Measurements from ENCODE around the gene MARS1.

Gene MARS1

DNA sequence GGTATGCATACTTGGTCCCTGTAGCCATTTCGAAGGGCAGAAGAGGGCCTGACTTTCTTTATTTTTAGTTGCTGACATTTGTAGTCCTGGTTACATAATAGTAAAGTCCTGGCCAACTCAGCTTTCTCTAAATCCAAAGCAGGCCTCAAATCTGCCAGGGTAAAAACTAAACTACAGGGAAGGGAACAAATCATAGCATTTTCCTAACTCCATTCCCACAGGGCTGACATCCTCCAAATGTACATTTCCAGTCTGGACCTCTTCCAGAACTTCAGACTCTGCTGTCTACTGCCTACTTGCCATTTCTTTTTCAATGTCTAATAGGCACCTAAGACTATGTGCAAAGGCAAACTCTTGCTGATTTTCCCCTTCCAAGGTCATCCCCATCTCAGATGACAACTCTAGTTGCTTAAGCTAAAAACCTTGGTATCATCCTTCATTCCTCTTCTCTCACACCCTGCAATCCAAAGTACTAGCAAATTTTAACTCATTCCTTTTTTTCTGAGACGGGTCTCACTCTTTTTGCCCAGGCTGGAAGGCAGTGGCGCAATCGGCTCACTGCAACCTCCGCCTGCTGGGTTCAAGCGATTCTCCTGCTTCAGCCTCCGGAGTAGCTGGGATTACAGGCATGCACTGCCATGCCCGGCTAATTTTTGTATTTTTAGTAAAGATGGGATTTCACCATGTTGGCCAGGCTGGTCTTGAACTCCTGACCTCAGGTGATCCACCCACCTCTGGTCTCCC lies 30.5 kb downstream of the MARS1 start:
- no peak for DNase-seq (ENCODE audit: low spot score)

DNA sequence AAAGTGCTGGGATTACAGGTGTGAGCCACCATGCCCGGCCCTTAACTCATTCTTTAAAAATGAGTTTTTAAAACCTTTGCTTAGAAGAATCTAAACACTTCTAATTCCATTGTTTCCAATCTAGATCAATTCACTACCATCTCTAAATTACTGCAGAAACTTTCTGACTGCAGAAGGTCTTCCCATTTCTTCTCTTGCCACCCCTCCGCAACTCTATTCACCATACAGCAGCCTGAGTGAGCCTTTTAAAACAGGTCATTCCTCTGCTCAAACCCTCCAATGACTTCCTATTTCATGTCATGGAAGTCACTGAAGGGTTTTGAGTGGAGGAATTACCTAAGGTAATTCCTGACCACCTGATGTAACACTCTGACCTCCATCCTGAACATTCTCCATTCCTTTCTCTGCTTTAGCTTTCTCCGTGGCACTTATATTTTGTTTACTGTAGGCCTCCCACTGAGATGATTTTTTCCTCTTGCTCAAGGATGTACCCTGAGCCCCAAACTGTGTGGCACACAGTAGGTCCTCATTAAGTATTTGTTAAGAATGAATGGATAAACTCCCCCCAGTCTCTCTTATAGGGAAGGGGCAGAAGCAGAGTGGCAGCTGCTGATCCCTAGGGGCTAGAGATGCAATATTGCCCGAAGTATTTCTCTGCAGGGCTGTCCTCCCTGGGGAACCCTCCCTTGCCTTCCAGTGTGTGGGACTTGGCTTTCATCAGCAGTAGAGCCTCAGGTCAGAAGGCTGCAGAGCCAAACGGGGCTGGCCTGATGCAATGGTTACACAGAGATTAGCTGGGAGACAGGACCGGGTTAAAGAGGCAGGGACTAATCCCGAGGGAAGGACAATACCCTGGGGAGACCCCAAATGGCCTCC lies 31.3 kb downstream of the MARS1 start:
- DNase-seq (ENCODE audit: low spot score) = no peak

DNA sequence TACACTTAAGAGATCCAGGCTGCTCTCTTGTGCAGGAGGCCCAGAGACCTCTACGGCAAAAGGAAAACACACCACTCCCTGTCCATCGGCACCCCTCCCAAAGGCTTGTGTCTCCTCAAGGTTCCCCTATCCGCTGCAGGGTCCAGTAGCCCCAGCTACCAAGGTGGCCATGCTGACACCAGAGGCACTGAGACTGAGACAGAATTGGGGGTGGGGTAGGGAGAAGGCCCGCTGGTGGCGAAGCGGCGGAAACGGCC lies 31.9 kb downstream of the MARS1 start:
- DNase-seq (ENCODE audit: low spot score) = no peak

DNA sequence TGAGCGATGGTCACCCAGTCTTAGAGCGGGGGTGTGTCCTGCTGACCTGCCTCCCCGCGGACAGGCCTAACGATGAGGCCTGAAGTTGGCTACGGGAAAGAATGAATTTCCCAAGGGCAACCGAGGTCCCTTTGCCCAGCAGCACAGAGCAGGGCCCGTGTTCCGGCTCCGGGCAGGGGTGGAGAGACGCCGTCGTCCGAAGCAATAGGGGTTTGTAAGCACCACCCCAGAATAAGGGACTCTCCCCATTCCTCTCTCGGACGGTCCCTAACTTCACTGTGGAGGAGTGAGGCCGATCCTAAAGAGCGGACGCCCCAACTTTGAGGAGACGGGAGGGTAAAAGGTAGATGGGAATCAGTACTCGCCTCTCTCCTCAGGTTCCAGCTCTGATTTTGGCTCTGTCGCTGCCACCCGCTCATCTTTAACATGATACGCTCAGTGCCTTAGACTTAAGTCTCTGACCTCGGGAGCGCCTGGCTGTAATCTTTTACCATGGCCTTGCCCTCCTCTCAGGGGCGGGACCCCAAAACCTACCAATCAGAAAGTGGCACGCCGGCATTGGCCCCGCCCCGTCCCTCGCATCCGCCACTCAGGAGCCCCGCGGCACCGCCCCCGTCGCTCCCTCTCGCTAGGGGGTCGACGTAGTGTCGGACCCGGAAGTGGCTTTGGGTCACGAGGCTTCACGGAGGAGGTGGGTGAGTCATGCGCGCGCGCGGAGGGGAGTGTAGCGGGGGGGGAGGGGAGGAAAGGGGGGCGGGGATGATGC lies 32.4 kb downstream of the MARS1 start, which contains the start of gene DDIT3:
DDIT3 (minus strand) TSS at position 462 of the 766 bp plus-strand sequence. CDS start 3,108 bp downstream, outside the sequence.
- DNase-seq (ENCODE audit: low spot score) = peak; percentile 94

DNA sequence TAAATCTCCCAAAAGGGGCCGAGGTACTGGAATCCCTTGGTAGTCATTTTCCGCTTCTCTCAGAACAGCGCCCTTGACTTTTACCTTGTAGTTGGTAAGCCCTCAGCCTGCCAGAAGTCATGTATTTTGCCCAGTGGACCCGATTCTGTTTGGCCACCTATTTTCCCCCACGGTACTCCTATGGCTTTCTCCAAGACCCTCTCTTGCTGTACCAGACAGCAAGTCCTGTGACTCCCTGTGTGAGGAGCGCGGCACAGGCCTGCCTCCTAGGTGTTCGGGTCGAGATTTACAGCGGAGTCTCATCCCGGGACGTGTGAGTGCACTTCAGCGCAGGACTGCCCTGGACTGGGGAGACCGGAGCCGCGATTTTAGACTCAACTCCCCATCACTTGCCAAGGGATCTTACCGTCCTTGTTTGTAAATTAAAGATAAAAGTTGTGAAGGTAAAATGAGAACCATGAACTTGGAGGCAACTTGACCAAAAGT lies 33.7 kb downstream of the MARS1 start:
- no peak for DNase-seq (ENCODE audit: low spot score)

DNA sequence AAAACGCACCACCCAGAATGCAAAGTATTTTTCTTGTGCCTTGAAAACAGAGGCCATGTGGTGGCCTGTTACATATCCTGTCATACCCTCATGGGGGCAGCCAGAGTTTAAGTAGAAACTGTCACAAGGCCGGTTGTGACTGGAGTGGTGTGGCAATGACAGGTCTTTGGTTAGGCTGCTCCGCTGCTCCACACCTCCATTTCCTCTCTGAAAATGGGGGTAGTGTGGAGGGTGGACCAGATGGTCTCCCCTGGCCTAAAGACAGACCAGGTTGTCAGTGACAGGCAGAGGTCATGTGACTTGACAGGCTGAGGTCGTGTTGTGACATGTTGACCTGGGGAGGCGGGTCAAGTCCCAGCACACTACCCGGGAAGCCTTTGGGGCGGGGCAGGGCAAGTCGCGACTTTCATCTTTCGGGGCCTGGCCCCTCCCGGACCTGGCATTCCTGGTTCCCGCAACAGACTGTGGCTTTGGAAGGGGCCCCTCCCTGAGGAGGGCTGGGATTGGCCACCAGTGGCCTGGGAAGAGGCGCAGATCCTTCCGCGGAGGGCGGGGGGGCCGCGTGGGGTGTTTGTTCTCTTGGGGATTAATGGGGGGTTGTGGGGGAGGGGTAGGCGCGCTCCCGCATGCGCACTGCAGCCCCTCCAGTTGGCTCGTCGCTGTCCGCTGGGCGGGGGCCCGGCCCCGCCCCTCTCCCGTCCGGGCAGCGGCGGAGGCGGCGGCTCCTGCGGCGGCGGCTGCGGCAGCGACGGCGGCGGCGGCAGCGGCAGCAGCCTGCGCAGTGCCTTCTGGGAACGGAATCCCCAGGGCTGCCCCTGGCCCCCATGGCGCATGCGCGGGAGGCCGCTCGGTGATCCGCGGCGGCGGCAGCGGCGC lies 34.4 kb downstream of the MARS1 start, which contains the start of gene MBD6:
MBD6 (plus strand) TSS at position 814 of the 876 bp plus-strand sequence. CDS start 1,480 bp downstream, outside the sequence.
- DNase-seq (ENCODE audit: low spot score) = peak; percentile 90

DNA sequence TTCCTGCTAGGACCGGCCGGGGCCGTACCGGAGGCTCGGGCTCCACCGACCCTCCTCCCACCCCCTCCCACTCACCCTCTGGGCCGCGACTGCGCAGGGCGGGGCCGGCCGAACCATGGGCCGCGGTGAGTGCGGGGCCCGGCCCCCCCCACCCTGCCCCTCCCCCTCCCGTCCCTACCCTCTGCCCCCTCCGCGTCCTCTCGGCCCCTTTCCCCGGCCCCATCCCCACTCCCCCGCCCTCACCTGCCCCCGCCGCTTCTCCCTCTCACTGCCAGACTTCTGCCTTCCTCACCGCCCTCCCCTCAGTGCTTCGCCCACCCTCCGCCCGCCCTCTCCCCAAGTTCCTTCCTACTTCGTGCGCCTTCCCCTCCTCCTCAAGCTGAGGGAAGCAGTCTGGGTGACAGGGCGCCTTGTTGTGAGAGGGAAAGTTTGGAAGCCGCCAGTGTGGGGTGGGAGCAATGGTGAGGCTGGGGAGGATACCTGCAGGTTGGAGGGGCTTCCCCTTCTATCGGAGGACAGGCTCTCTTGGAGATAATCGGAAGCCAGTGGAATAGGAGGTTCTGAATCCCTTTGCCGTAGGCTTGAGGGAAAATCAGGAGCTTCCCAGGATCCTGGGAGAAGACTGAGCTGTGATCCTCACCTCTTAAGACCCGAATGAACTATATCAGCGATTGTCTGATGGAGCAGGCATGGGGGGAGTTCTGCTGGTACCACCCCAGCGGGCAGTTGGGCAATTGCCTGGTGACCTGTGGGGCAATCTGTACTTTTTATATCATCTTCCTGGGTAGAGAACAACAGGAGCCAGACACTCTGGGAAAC lies 35.2 kb downstream of the MARS1 start:
- DNase-seq (ENCODE audit: low spot score) = no peak

DNA sequence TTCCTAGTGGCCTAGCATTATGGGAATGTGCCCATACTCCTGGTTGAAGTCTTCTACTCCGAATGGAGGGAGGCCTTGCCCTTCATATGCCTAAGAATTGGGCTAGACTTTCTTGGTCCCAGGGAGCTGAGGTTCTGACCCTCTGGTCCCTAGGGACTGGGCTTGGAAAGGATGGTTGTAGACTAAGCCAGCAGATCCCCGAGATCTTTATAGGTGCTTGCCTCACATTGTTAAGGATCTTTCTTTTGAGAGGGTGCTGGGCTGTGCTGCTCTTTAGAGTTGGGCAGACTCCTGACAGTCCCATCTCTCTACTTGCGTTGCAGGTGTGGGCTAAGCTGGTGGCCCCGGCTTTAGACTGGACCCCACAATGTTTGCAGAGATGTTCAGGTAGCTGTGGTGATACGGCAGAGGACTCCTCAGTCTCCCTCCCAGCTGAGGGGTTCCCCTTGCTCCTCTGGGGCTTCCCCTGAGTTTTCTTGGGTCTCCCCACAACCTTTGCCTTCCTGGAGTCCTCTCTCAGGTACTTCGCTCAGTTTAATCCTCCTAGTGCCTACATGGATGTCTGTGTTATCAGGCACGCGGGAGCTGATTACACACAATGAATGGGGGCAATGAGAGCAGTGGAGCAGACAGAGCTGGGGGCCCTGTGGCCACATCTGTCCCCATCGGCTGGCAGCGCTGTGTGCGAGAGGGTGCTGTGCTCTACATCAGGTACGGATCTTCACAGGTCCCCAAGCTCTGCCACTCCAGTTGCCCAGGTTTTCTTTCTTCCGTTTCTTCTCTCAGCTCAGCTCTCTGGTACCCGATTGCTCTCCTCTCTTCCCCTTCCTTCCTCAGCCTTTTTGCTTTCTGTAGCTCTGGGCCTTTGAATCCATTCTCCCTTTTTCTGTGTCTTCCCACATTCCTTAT lies 36.1 kb downstream of the MARS1 start:
- no peak for DNase-seq (ENCODE audit: low spot score)

DNA sequence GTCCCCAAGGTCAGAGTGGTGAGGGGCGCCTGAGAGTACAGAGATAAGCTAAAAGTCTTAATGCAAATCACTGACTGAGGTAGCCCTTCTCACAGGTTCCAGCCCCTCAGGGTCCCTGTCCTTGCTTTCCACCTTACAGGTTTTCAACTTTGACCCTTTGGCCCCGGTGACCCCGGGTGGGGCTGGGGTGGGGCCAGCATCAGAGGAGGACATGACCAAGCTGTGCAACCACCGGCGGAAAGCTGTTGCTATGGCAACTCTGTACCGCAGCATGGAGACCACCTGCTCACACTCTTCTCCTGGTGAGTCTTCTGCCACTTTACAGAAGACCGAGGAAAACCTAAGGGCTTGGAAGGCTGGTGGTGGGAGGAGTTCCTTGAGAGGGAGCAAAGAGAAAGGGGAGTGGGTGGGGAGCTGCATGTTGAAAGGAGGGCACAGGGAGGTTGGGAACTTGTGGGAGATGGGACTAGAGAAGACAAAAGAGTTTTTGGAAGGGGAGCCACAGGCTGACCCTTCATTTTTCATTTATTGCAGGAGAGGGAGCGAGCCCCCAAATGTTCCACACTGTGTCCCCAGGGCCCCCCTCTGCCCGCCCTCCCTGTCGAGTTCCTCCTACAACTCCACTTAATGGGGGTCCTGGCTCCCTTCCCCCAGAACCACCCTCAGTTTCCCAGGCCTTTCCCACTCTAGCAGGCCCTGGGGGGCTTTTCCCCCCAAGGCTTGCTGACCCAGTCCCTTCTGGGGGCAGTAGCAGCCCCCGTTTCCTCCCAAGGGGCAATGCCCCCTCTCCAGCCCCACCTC lies 37.1 kb downstream of the MARS1 start:
- no peak for DNase-seq (ENCODE audit: low spot score)

DNA sequence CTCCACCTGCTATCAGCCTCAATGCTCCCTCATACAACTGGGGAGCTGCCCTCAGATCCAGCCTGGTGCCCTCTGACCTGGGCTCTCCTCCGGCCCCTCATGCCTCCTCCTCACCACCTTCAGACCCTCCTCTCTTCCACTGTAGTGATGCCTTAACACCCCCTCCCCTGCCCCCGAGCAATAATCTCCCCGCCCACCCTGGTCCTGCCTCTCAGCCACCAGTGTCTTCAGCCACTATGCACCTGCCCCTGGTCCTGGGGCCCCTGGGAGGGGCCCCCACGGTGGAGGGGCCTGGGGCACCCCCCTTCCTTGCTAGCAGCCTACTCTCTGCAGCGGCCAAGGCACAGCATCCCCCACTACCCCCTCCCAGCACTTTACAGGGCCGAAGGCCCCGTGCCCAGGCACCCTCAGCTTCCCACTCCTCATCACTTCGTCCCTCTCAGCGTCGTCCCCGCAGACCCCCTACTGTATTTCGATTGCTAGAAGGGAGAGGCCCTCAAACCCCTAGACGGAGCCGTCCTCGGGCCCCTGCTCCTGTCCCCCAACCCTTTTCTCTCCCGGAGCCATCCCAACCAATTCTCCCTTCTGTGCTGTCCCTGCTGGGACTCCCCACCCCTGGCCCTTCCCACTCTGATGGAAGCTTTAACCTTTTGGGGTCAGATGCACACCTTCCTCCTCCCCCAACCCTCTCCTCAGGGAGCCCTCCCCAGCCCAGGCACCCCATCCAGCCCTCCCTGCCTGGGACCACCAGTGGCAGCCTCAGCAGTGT lies 37.9 kb downstream of the MARS1 start:
- DNase-seq (ENCODE audit: low spot score) = no peak

DNA sequence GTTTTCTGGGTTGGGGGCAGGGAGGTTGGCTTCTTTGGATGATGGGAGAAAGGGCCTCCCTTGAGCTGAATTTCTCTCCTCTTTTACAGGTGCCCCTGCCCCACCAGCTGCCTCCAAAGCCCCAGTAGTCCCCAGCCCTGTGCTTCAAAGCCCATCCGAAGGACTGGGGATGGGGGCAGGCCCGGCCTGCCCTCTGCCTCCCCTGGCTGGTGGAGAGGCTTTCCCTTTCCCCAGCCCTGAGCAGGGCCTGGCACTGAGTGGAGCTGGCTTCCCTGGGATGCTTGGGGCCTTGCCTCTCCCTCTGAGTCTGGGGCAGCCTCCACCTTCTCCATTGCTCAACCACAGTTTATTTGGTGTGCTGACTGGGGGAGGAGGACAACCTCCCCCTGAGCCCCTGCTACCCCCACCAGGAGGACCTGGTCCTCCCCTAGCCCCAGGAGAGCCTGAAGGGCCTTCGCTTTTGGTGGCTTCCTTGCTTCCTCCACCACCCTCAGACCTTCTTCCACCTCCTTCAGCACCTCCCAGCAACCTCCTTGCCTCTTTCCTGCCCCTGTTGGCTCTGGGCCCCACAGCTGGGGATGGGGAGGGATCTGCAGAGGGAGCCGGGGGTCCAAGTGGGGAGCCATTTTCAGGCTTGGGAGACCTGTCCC lies 38.7 kb downstream of the MARS1 start:
- no peak for DNase-seq (ENCODE audit: low spot score)

DNA sequence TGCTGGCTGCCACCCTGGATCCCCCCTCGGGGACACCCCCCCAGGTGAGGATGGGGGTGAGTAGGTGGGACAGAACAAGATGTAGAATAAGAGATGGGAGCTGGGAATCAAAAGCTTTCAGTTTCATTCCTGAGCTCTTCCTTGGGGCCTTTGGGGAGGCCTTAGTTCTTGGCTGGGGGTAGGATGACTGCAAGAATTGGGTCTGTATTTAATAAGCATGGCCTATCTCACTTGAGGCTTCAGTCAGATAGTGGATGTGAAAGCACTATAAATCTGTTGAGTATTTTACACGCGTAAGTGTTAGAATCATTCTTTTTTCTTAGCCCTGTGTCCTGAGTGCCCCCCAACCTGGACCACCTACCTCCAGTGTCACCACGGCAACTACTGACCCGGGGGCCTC lies 39.3 kb downstream of the MARS1 start:
- no peak for DNase-seq (ENCODE audit: low spot score)

DNA sequence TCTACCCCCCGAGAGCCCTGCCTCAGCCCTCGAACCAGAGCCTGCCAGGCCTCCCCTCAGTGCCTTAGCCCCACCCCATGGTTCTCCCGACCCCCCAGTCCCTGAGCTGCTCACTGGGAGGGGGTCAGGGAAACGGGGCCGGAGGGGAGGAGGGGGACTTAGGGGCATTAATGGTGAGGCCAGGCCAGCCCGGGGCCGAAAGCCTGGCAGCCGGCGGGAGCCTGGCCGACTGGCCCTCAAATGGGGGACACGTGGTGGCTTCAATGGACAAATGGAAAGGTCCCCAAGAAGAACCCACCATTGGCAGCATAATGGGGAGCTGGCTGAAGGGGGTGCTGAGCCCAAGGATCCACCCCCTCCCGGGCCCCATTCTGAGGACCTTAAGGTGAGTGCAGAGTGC lies 40.3 kb downstream of the MARS1 start:
- no peak for DNase-seq (ENCODE audit: low spot score)

DNA sequence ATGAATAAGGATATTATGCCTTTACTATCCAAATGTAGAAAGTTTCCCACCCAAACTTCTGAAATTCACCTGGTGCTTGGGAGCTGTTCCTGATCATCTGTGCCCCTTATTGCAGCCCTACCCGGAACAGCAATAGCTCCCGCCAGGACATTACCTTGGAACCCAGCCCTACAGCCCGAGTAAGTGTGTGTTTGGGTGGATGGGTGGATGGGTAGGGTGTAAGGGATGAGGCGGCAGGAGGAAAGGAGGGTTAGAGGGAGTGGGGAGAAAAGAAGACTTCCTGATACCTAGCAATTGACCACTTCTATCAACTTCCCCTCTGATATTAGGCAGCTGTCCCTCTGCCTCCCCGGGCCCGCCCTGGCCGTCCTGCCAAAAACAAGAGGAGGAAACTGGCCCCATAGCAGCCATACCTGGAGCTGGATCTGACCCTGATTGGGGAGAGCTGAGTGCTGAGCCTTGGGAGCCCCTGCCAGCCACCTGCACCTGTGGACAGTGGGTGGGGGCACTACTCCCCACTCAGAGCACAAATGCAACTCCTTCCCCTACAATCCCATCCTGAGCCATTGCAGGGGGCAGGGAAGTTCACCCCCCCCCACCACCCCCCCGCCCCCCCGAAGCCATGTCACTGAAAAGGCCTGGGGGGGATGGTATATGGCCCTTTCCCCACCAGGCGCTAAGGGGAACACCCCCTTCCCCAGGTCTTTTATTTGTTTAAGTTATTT lies 41.1 kb downstream of the MARS1 start:
- no peak for DNase-seq (ENCODE audit: low spot score)

DNA sequence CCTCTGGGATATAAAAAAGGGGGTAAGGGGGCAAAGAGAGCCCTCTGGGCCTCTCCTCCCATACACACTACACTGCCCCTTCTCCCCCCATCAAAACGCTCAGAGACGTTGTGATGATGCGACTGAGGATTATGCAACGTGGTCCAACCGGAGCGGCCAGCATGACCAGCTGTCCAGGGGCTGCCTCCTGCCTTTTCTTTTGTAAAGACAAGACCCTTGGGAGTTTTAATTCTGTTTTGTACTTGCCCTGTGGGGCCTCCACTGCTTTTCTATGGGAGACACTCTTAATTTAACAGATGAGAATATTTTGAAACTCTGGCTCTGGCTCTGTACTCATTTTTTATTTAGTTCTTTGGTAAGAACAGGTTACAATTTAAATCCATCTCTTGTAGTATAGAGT lies 42.0 kb downstream of the MARS1 start:
- DNase-seq (ENCODE audit: low spot score) = no peak

DNA sequence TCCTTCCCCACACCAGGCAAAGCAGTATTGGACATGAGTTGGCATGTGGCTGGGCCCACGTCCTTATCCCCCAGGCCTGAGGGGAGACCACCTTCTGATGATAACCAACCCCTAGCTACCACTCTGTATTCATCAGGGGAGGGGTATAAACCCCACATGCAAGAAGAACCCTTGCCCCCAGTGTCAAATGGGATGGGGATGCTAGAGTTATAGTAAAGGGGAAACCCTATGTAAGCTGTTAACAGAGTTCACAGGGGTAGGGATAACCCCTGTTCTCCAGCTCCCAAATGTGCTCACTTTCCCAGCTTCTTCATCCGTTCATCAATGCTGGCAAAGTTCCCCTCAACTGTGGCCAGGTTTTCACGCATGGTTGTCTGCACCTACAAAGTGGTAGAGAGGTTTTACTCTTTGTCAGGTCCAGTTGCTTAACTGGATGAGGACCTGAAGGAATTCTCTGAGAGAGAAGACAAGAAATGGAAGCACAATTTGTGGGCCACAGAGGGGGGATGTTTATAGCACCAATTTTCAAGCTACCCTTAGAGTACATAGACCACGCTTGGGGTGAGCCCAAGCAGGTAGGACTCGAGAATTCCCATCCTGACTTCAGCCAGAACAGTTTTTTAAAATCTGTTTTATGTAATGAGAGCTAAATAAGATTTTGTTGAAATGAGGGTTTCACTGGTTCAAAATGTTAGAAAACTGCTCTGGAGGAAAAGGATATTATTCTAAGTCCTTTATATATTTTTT lies 42.7 kb downstream of the MARS1 start:
- no peak for DNase-seq (ENCODE audit: low spot score)

Data from COLO829 (cell line).